Subcutaneous abdominal adipose tissue (tissue), 5 donors: ENCODE results near the gene PCDH1.

ENCODE experiments used
- H3K27ac ChIP-seq: one replicate; pipeline ENCODE4 v1.7.0; 2013; ENCODE audit warnings: low read depth, mild to moderate bottlenecking, inconsistent platforms, low read length, moderate library complexity
- H3K27me3 ChIP-seq, 5 donors: one replicate each; pipeline ENCODE4 v1.7.0; 2013; ENCODE audit warnings: low read length in 5 of 5, inconsistent platforms in 1 of 5; ENCODE audit not compliant: control insufficient read depth in 5 of 5, insufficient read depth in 4 of 5
- H3K36me3 ChIP-seq, 5 donors: one replicate each; pipeline ENCODE4 v1.7.0; 2013; ENCODE audit warnings: low read length in 5 of 5; ENCODE audit not compliant: control insufficient read depth in 5 of 5, insufficient read depth in 5 of 5
- H3K4me1 ChIP-seq, 5 donors: one replicate each; pipeline ENCODE4 v1.7.0; 2013; ENCODE audit warnings: low read length in 5 of 5, mild to moderate bottlenecking in 3 of 5, moderate library complexity in 1 of 5; ENCODE audit not compliant: control insufficient read depth in 5 of 5, insufficient read depth in 5 of 5
- H3K4me3 ChIP-seq, 5 donors: one replicate each; pipeline ENCODE4 v1.7.0; 2013; ENCODE audit warnings: low read length in 5 of 5, low read depth in 1 of 5
- H3K9ac ChIP-seq, 5 donors: one replicate each; pipeline ENCODE4 v1.7.0; 2013; ENCODE audit warnings: low read length in 5 of 5, mild to moderate bottlenecking in 4 of 5, moderate library complexity in 3 of 5
- H3K9me3 ChIP-seq, 5 donors: one replicate each; pipeline ENCODE4 v1.7.0; 2013; ENCODE audit warnings: low read length in 5 of 5; ENCODE audit not compliant: control insufficient read depth in 5 of 5
- donor health status: healthy.
- donor health status: healthy.
- donor health status: healthy.
- donor health status: healthy.
- donor health status: healthy.

The PCDH1 gene

GRCh38 chr5:141867651-141868050, 10.6 kb downstream of the PCDH1 start:
- peaks cover 0 to 64% (median 46%) of the 10 kb centered on the region in 5 donors for H3K36me3 ChIP-seq
- H3K27me3 ChIP-seq: peaks cover 3 to 14% (median 10%) of the 10 kb centered on the region in 5 donors
- peaks cover 0 to 30% (median 3%) of the 10 kb centered on the region in 5 donors for H3K4me1 ChIP-seq
- no peak overlapping the region for H3K9ac ChIP-seq
- H3K9me3 ChIP-seq: no peaks in the 10 kb centered on the region
- no peak overlapping the region for H3K27ac ChIP-seq
- no peak overlapping the region for H3K4me3 ChIP-seq

- no peak overlapping the region for H3K27ac ChIP-seq
- peaks cover 0 to 17% (median 11%) of the 10 kb centered on the region in 5 donors for H3K27me3 ChIP-seq
- H3K4me1 ChIP-seq: peaks cover 0 to 30% (median 2%) of the 10 kb centered on the region in 5 donors
- no peak overlapping the region for H3K9ac ChIP-seq
- peaks cover 0 to 69% (median 50%) of the 10 kb centered on the region in 5 donors for H3K36me3 ChIP-seq
- H3K4me3 ChIP-seq: no peak overlapping the region
- H3K9me3 ChIP-seq: no peaks in the 10 kb centered on the region
Measured at GRCh38 chr5:141867139-141867538, 11.1 kb downstream of the PCDH1 start.

GRCh38 chr5:141866096-141866495, 12.1 kb downstream of the PCDH1 start:
- no peak overlapping the region for H3K4me3 ChIP-seq
- peaks cover 0 to 75% (median 54%) of the 10 kb centered on the region in 5 donors for H3K36me3 ChIP-seq
- H3K27ac ChIP-seq: no peak overlapping the region
- H3K27me3 ChIP-seq: peaks cover 0 to 15% (median 9%) of the 10 kb centered on the region in 5 donors
- H3K9me3 ChIP-seq: no peaks in the 10 kb centered on the region
- H3K4me1 ChIP-seq: peaks cover 0 to 22% (median 2%) of the 10 kb centered on the region in 5 donors
- no peak overlapping the region for H3K9ac ChIP-seq

- H3K4me3 ChIP-seq: no peak overlapping the region
- no peak overlapping the region for H3K27ac ChIP-seq
- H3K27me3 ChIP-seq: peaks cover 0 to 15% (median 5%) of the 10 kb centered on the region in 5 donors
- no peaks in the 10 kb centered on the region for H3K9me3 ChIP-seq
- no peak overlapping the region for H3K9ac ChIP-seq
- H3K36me3 ChIP-seq: peaks cover 0 to 75% (median 54%) of the 10 kb centered on the region in 5 donors
- H3K4me1 ChIP-seq: peaks cover 0 to 15% (median 2%) of the 10 kb centered on the region in 5 donors
Measured at GRCh38 chr5:141865406-141865805, 12.8 kb downstream of the PCDH1 start.

- Histone ChIP-seq H3K9ac (no peak overlapping the region), H3K27me3 (peaks cover 0 to 9% (median 5%) of the 10 kb centered on the region in 5 donors), H3K9me3 (no peaks in the 10 kb centered on the region), H3K36me3 (peaks cover 0 to 75% (median 54%) of the 10 kb centered on the region in 5 donors), H3K27ac (no peak overlapping the region), H3K4me1 (peaks cover 0 to 9% (median 0%) of the 10 kb centered on the region in 5 donors), H3K4me3 (no peak overlapping the region)
Measured at GRCh38 chr5:141864371-141865370, 13.5 kb downstream of the PCDH1 start.

GRCh38 chr5:141863569-141864178, 14.5 kb downstream of the PCDH1 start:
- Histone ChIP-seq H3K4me1 (peaks cover 0 to 12% (median 0%) of the 10 kb centered on the region in 5 donors), H3K9me3 (no peaks in the 10 kb centered on the region), H3K27ac (no peak overlapping the region), H3K27me3 (peaks cover 0 to 6% (median 3%) of the 10 kb centered on the region in 5 donors), H3K9ac (no peak overlapping the region), H3K4me3 (no peak overlapping the region), H3K36me3 (peaks cover 0 to 68% (median 48%) of the 10 kb centered on the region in 5 donors)

- Histone ChIP-seq H3K4me3 (no peak overlapping the region), H3K9ac (no peak overlapping the region), H3K9me3 (no peaks in the 10 kb centered on the region), H3K36me3 (peaks cover 0 to 62% (median 42%) of the 10 kb centered on the region in 5 donors), H3K27ac (no peak overlapping the region), H3K4me1 (peaks cover 0 to 17% (median 0%) of the 10 kb centered on the region in 5 donors), H3K27me3 (peaks cover 0 to 6% (median 2%) of the 10 kb centered on the region in 5 donors)
Measured at GRCh38 chr5:141862936-141863543, 15.2 kb downstream of the PCDH1 start.

- H3K36me3 ChIP-seq: peaks cover 0 to 59% (median 39%) of the 10 kb centered on the region in 5 donors
- H3K9me3 ChIP-seq: no peaks in the 10 kb centered on the region
- no peak overlapping the region for H3K9ac ChIP-seq
- peaks cover 0 to 25% (median 0%) of the 10 kb centered on the region in 5 donors for H3K4me1 ChIP-seq
- H3K27me3 ChIP-seq: peaks cover 0 to 6% (median 2%) of the 10 kb centered on the region in 5 donors
- H3K4me3 ChIP-seq: no peak overlapping the region
- no peak overlapping the region for H3K27ac ChIP-seq
Measured at GRCh38 chr5:141861194-141861593, 17.0 kb downstream of the PCDH1 start.

GRCh38 chr5:141858079-141858765, 20.0 kb downstream of the PCDH1 start:
- H3K4me1 ChIP-seq: peaks cover 0 to 35% (median 0%) of the 10 kb centered on the region in 5 donors
- no peak overlapping the region for H3K27ac ChIP-seq

More at GRCh38 chr5:141858079-141858765, 20.0 kb downstream of the PCDH1 start:
- Histone ChIP-seq H3K4me3 (no peak overlapping the region), H3K9me3 (no peaks in the 10 kb centered on the region), H3K9ac (no peak overlapping the region), H3K27me3 (peaks cover 0 to 6% (median 2%) of the 10 kb centered on the region in 5 donors), H3K36me3 (peaks cover 0 to 44% (median 24%) of the 10 kb centered on the region in 5 donors)
